Astrocyte (in vitro differentiated cells and primary cell): ENCODE results near the gene RIC1.

Experiments used
- EZH2 ChIP-seq: IDR thresholded peaks from 2 replicates; pipeline ENCODE4 v1.6.1; 2012; ENCODE audit warnings: mild to moderate bottlenecking, low read length, inconsistent platforms; ENCODE audit not compliant: insufficient read depth
- TF ChIP-seq, protein P1 (sequence below): IDR thresholded peaks from 2 replicates; pipeline ENCODE4 v1.5.1; 2011; ENCODE audit warnings: low read depth, mild to moderate bottlenecking, inconsistent platforms, low read length, moderate library complexity; ENCODE audit not compliant: insufficient read depth

DNA sequence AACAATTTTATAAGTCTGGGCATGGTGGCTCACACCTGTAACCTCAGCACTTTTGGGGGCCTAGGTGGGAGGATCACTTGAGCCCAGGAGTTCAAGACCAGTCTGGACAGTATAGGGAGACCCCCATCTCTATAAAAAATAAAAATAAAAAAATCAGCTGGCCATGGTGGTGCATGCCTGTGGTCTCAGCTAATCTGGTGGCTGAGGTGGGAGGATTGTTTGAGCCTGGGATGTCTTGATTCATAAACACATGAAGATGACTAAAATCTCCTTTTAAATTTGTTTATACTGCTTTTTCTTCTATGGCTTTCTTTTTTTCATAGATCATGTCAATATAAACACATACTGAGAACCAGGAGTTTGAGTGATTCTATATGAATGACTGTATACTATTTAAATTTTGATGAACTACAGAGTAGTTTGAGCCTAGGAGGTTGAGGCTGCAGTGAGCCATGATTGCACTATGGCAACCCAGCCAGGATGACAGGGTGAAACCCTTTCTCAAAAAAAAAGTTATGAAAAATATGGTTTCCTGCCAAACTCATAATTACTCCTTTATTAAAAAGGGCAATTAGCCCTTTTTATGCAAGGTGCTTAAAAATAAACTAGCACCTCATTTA, 14.2 kb downstream of the RIC1 start:
- TF ChIP-seq EZH2, result no peak
- TF ChIP-seq, protein P1, sequence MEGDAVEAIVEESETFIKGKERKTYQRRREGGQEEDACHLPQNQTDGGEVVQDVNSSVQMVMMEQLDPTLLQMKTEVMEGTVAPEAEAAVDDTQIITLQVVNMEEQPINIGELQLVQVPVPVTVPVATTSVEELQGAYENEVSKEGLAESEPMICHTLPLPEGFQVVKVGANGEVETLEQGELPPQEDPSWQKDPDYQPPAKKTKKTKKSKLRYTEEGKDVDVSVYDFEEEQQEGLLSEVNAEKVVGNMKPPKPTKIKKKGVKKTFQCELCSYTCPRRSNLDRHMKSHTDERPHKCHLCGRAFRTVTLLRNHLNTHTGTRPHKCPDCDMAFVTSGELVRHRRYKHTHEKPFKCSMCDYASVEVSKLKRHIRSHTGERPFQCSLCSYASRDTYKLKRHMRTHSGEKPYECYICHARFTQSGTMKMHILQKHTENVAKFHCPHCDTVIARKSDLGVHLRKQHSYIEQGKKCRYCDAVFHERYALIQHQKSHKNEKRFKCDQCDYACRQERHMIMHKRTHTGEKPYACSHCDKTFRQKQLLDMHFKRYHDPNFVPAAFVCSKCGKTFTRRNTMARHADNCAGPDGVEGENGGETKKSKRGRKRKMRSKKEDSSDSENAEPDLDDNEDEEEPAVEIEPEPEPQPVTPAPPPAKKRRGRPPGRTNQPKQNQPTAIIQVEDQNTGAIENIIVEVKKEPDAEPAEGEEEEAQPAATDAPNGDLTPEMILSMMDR, result no peak
